HG03571 (cell line): ENCODE data around the gene GALNT10.
A peak's percentile ranks its signal among the peaks of the same experiment; 100 is the strongest.

ENCODE experiments used
- ATAC-seq: cut with Tn5 transposase; IDR thresholded peaks from one replicate; pipeline ENCODE4 v1.9.1; 2021; ENCODE audit not compliant: unreplicated experiment

GALNT10 gene

DNA sequence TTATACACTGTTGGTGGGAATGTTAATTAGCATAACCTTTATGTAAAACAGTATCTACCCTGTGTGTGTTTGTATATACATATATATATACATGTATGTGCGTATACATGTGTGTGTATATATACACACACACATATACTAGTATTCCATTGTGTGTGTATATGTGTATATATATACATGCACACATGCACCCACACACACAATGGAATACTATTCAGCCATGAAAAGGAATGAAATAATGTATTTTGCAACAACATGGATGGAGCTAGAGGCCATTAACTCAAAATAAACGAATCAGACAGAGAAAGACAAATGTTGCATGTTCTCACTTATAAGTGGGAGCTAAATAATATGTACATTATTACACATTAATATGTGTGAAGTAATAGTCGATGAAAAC, 237.7 kb downstream of the GALNT10 start:
- ATAC-seq: no peak

DNA sequence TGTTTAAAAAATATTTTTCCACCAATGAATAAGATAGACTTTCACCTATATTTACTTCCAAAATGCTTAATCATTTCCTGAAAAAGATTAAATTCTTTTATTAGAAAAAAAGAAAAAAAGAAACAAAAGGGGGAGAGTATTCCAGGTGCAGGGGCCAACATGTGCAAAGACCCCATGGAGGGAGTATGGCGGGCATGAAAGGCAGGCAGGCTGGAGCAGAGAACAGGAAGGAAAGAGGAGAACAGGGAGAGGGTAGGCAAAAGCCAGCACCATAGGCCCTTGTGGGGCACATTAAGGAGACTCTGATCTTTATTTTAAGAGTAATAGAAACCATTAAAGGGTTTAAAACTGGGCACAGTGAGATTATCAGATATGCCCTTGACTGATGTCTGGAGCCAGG, 238.8 kb downstream of the GALNT10 start:
- ATAC-seq: no peak

DNA sequence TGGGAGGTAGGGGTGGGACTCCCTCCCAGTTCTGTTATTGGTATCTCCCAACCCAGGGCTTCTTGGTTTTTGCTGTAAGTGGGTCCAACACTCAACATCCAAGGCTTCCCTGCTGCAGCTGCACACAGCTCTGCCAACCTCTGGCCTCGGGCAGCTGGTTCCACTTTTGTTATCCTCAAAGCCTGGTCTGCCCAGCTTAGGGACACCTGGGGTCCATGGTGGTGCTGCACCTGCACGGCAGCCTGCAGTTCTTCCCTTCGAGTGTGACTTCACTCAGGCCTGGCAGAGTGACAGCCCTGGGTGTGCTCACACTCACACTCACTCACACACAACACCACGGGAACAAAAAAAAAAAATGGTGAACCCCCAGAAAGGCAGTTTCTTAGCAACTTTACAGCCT, 239.9 kb downstream of the GALNT10 start:
- no peak for ATAC-seq

DNA sequence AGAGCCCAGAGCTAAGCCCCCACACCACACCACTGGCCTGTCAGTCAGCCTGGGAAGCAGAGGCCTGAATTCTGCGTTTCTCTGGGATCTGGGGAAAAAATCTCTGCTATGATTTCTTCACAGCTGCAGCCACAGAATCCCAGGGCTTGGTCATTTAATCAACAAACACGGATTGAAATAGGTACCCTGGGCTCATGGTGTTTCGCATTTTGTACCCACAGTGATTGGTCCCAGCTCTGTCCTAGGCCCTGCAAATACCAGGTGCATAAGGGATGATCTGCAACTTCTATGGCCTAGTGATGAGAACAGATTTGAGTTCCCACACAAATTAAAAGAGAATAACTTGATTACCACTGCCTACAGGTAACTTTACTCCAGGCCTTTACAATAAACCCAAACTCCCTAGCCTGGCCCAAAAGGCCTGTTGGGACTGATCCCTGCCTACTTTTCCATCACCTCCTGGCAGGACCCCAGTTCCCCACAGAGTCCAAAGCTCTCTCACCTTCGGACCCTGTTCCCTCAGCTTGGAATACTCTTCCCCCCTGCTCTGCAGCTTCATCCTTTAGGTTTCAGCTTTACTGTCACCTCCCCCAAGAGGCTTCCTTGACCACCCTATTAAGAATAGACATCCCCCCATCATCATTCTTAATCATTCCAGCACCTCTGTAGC, 240.6 kb downstream of the GALNT10 start:
- no peak for ATAC-seq

DNA sequence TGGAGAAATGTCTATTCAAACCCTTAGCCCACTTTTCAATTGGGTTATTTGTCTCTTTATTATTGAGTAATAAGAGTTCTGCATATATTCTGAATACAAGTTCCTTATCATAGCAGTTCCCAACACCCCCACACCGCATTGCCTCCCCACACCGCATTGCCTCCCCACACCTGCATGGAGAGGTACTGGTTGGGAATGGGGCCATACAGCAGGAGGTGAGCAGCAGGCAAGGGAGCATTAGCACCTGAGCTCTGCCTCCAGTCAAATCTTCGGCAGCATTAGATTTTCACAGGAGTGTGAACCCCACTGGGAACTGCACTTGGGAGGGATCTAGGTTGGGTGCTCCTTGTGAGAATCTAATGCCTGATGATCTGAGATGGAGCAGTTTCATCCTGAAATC, 244.7 kb downstream of the GALNT10 start:
- no peak for ATAC-seq

DNA sequence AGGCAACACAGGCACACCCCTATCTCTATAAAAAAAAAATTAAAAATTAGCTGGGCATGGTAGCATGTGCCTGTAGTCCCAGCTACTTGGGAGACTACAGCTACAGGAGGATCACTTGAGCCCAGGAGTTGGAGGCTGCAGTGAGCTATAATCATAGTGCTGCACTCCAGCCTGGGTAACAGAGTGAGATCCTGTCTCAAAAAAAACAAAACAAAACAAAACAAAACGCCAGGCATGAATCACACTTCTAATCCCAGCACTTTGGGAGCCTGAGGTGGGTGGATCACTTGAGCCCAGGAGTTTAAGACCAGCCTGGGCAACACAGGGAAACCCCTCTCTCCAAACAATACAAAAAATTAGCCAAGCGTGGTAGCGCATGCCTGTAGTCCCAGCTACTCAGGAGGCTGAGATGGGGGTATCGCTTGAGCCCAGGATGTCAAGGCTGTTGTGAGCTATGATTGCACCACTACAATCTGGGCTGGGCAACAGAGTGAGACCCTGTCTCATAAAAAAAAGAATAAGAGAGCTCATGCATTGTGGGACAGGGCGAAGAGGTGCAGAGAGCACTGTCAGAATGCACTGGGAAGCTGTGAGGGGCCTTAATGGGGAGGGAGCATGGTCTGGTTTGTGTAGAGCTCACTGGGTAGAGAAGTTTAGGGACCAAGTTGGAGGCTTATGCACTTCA, 246.9 kb downstream of the GALNT10 start:
- ATAC-seq: no peak

DNA sequence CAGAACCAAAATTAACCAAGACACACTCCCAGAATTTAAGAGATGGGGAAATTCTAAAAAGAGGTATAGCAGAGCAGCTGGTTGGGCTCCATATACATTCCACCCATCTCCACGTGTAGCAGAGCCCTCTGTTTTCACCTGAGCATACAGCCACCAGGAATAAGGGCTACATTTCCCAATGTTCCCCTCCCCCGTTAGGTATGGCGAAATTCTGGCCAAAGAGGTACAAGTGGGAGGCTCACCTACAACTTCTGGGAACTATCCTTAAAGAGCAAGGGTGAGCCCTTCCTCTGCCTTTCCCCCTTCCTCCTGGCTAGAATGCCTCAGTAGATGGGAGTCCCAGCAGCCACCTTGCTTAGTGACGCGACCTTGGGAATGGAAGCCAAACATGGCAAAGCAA, 250.0 kb downstream of the GALNT10 start:
- no peak for ATAC-seq

DNA sequence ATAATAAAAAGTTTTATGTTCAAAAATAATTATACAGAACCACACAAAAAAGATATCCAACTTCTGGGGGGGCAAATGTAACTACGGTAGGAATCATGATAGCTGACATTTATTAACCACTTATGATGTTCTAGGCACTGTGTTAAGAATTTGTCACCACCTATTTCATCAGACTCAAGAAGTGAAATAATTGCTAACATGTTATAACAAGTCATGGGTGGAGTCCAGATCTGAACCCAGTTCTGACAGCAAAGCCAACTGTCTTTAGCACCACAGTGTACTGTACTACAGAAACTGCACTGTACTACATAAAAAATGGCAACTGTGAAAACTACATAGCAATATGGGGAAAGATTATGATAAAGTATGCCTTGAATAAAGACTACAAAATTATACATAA, 252.3 kb downstream of the GALNT10 start:
- no peak for ATAC-seq

DNA sequence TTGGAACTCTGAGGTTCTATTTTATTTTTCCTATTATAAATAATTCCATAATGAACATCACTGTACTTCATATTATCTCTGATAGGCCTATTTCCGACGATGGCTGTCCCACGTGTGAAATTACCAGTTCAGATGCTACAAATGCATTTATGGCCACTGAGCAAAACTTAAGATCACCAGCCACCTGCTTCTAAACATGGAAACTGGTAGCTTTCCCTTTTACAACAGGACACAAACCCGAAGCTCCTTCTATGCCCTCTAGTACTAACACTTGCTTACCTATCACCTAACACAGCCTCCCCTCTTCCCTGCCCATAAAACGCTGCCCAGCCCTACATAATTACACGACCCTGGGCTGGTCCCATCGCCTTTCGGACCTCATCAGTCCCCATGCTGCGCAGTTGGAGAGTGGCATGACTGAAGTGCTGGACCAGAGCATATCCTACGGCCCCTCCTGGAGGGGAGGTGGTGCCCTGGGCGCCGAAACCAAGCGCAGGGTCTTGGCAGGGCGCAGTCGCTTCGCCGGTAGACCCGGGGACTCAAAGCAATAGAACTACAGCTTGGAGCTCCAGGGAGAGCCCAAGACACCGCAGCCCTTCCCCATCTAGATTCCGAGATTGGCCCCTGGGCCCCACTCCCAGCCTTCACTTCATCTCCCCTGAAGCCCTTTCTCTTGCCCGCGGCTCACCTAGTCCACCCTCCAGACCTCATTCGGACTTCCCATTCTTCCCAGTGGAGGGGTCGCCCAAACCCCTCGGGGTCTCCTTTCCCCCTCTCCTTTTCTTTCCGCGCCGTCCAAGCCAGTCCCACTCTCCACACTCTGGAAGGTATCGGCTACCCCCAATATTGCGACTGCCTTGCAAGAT, 254.3 kb downstream of the GALNT10 start:
- ATAC-seq: peak; percentile 1

DNA sequence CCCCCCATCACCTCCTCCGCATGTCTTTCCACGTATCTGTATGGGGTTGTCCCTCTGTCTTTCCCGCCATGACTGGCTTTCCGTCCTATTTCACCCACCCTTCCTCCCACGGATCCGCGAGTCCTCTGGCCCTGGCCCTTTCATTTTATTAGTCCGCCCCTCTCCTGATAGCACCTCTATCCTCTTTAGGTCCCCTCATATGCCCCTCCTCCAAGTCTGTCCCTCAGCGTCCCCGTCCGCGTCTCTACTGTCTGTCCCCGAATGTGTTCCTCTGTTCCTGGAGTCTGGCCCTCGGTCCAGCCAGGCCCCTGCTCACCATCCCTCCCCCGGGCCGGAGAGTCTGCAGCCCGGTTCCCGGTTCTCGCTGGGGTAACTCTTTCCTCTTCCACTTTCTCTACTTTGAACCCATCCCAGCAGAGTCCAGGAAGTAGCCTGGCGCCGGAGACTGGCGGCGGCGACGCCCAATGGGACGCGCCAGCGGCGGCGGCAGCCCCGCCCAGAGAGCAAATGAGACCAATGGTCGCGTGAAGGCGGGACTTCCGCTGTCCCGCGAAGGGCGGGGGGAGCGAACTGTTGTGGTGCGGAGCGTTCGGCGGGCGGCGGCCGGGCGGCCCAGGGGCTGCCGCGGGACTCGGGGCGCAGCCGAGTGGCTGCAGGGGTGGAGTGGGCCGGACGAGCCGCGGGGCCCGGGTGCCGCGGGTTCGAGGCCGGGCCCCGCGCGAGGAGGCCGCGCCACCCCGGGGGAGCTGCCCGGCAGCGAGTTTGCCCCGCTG, 255.1 kb downstream of the GALNT10 start, which contains the start of gene SAP30L:
TSS of gene SAP30L (plus strand) at position 576 of the 773 bp plus-strand sequence. CDS start 608 bp downstream, outside the sequence.
- ATAC-seq: peak; percentile 89

DNA sequence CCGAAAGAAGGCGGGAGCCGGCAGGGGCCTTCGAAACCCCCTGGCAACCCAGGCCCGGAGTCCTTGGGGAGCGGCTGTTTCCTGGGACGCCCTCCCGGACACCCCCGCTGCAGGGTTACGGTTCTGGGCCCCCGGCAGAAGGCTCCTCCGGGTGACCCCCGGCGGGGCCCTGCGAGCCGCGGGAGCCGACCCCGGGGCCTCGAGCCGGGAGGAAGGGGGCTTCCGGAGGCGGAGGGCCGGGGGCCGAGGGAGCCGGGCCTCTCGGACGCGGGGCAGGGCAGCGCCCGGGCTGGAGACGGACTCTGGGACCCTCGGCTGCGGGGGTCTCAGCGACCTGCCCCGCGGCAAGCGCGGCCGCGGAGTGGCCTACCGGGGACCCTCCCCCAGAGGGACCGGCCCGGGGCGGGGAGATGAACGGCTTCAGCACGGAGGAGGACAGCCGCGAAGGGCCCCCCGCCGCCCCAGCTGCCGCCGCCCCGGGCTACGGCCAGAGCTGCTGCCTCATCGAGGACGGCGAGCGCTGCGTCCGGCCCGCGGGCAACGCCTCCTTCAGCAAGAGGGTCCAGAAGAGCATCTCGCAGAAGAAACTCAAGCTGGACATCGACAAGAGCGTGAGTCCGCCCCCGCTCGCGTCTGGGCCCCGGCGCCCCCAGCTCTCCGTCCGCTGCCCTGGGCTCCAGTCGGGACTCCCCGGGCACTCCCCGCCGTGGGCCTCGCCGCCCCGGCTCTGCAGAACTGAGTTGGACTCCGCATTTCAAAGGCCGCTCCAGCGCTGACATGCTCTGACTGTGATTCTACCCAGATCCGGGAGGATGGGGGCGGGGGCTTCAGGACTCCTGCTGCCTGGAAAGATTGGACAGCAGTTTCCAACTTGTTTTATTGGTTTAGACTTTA, 255.9 kb downstream of the GALNT10 start:
- peak; percentile 24 for ATAC-seq

DNA sequence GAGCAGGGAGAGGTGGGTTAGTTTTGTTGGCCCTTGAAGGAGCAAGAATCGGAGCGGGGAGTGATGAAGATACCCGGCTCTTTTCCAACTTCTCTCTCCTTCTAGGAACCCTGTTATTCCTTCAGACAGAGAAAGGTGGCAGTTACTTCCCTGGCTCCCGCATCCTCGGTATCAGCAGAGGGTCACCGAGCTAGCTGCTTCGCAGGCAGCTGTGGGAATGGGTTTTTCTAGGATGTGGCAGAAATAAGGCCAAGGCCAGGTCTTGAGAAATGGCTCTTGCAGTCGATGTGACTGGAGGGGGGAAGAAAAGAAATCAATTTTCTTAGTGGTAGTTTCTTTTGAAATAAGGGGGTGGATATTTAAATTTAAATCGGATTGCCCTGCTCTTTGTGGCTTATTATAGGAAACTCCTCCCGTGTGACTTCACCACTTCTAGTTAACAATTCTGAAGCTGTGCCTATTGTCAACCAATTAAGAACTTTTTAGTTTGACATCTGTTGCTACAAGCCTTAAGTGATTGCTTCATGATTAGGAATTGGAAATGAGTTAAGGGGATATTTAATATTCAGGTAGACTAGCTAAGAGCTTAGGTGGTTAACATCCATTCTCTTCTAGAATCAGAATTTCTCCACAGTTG, 256.7 kb downstream of the GALNT10 start:
- no peak for ATAC-seq

DNA sequence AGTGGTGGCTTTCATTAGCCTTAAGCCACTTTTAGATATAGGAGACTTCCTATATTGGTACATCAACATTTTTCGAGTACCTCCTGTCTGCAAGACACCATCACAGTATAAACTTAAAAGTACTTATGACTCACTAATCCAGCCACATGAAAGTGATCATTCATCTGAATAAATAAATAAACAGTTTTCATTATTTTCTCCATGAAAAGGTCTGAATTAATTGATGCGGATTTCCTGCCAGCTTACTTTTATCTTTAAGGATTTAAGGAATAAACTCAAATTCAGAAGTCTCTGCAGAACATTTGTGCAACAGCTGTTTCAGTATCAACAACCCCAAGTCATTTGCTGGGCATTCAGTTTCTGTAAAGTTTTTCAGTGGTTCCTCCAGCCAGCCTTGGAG, 259.3 kb downstream of the GALNT10 start:
- ATAC-seq: no peak

DNA sequence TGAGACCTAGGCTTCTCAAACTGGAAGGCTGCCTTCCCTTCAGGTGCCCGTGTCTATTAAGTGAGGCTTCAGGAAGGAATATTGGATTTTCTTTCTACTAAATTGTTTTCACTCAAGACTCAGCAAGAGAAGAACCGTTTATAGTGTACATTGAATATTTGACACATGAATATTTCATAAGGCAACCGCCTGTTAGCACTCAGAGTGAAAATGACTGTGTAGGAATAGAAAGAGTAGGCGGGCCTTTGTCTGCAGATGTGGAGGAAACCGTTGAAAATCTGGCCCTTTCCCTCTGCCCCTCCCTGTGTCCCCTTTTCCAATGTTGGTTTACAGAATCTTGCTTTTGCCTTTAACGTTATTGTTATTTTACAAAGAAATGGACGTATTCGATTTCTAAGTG, 261.4 kb downstream of the GALNT10 start:
- no peak for ATAC-seq

DNA sequence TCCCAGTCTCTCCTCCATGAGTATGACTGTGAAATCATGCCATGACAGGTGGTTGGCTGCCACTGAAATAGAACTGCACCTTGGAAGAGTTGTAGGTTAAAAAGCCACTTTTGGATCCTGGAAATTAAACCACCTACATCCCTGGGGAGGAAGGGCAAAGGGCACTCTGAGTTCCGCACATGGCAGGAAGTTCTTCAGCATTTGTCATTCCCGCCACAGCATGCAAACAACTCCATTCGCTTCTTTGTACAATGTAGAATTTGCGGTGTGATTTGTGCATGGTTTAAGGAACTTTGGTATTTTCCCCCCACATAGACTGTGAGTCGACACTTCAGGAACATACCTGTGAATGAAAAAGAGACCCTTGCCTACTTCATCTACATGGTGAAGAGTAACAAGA, 265.1 kb downstream of the GALNT10 start:
- no peak for ATAC-seq

DNA sequence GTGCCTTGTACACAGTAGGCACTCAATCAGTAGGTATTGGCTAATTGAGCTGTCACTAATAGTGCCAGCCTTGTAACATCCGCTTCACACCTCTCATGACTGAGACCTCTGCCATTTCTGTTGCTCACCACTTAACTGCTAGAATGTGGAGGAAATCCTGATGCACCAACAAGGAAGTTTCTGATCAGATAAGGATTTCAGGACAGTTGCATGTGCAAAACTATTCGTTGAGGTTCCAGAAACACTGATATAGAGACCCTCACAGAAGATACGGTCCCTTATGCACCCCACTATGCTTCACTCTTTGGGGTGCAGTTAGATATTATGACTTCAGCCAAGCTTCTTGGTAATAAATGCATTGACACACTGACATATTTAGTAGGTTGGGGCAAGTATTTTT, 266.0 kb downstream of the GALNT10 start:
- ATAC-seq: no peak

DNA sequence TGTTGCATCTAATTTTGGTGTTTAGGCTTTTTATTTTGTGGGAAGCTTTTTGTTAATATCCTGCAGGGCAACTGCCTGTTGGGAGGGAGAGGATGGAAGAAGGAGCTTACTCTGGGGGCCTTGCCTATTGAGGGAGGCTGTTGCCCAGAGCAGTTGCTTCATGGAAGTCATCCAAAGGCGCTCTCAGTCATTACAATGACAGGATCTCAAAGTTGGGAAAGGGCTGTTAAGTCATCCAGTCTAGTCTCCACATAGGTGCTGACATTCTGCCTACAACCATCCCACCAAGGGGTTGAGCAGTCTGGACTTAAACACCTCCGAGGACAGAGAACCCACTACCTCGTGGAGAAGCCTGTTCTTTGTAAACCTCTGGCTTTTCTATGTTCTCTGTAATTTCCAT, 268.5 kb downstream of the GALNT10 start:
- ATAC-seq: no peak

DNA sequence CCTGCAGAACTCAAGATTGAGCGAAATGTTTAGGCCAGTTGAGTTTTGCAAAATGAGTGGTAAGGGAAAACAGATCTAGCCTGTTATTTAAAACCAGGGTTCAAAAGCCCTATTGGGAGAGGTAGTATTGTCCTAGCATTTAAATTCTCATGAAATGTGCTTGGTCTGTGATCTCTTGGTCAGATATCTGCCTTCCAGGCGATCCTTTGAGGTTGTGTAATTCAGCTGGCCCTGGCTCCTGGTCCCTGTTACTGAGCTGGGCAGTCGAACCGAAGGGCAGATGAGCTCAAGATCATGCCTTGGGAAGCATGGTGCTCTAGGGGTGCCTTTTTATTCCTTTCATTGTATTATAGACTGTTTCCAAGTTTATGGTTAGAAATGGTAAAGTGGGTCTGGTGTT, 269.6 kb downstream of the GALNT10 start:
- ATAC-seq: no peak

DNA sequence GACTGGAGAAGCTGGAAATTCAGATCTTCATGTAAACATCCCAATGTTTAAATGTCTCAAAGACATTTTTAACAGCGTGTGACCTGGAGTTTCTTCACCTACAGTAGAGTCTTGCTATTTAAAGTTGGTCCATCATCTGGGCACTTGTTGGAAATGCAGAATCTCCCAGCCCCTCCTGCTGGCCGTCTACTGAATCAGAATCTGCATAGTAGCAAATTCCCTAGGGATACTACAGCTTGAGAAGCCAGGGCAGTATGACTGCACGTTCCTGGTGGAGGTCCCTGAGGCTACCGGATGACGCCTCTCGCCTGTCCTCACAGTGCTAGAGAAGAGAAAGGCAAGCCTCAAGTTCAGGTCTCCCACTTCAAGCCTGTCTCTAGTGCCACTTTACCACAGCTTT, 271.0 kb downstream of the GALNT10 start:
- ATAC-seq: no peak

DNA sequence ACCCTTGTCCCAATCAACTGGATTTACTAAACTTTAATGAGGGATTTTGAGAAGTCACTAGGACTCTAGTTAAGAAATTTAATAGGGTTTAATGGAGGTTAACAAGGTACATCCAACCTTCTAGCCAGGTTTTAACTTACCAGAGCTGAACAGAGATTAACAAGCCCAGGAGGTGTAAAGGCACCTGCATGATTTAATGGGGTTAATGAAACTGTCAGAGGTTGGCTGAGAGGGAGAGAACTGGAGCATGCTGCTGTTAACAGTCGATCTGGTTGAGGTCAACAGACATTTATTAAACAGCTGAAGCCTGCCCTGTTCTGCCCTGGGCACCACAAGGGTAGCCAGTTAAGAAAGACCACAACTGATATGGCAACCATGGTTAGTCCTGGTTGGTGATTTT, 273.9 kb downstream of the GALNT10 start:
- ATAC-seq: no peak
